Liver (tissue), 9 donors: ENCODE measurements around the gene GSTP1. TPM values are rescaled to one million over a fixed set of nuclear protein-coding genes. Genes with fewer than 3 reads are reported as not detected.

Experiments used
- DNase-seq: peaks from one replicate; pipeline ENCODE4 v3.0.0-alpha.2; 2017; ENCODE audit warnings: low spot score
- H3K27ac ChIP-seq, 2 donors: one replicate each; pipeline ENCODE4 v1.7.0; 2013; ENCODE audit warnings: inconsistent platforms in 2 of 2, low read length in 2 of 2, control low read depth in 1 of 2, low read depth in 1 of 2, mild to moderate bottlenecking in 1 of 2
- H3K27me3 ChIP-seq, 4 donors: one replicate each; pipeline versions ENCODE4 v1.6.1 to v1.7.0; 2013; ENCODE audit warnings: low read length in 3 of 4, inconsistent platforms in 1 of 4, mild to moderate bottlenecking in 1 of 4, moderate library complexity in 1 of 4; ENCODE audit not compliant: control insufficient read depth in 4 of 4, insufficient read depth in 4 of 4
- H3K36me3 ChIP-seq, 4 donors: one replicate each; pipeline versions ENCODE4 v1.6.1 to v1.7.0; 2013; ENCODE audit warnings: low read length in 3 of 4, mild to moderate bottlenecking in 3 of 4, low read depth in 1 of 4, moderate library complexity in 1 of 4; ENCODE audit not compliant: control insufficient read depth in 4 of 4, insufficient read depth in 3 of 4
- H3K4me1 ChIP-seq, 4 donors: one replicate each; pipeline versions ENCODE4 v1.6.1 to v1.7.0; 2013; ENCODE audit warnings: low read length in 3 of 4, mild to moderate bottlenecking in 3 of 4, moderate library complexity in 1 of 4; ENCODE audit not compliant: control insufficient read depth in 4 of 4, insufficient read depth in 4 of 4
- H3K4me3 ChIP-seq, 3 donors: one replicate each; pipeline versions ENCODE4 v1.6.1 to v1.7.0; 2013; ENCODE audit warnings: low read length in 3 of 3, control low read depth in 1 of 3, low read depth in 1 of 3, mild to moderate bottlenecking in 1 of 3
- H3K9ac ChIP-seq, 2 donors: one replicate each; pipeline ENCODE4 v1.7.0; 2013; ENCODE audit warnings: low read length in 2 of 2, mild to moderate bottlenecking in 2 of 2, moderate library complexity in 2 of 2, control low read depth in 1 of 2, low read depth in 1 of 2
- H3K9me3 ChIP-seq, 4 donors: one replicate each; pipeline versions ENCODE4 v1.6.1 to v1.7.0; 2013; ENCODE audit warnings: low read length in 3 of 4; ENCODE audit not compliant: control insufficient read depth in 4 of 4
- EGR1 ChIP-seq, 2 donors: IDR thresholded peaks; 2 replicates each; pipeline ENCODE4 v1.6.1; 2016 to 2018; ENCODE audit warnings: antibody characterized with exemption in 2 of 2, low read depth in 2 of 2
- FOXA1 ChIP-seq: IDR thresholded peaks from 2 replicates; pipeline ENCODE4 v1.6.1; 2016; ENCODE audit warnings: antibody characterized with exemption
- FOXA2 ChIP-seq: IDR thresholded peaks from 2 replicates; pipeline ENCODE4 v1.6.1; 2016; ENCODE audit warnings: antibody characterized with exemption
- GABPA ChIP-seq, 2 donors: IDR thresholded peaks in 1 of 2; conservative IDR thresholded peaks in 1 of 2; 2 replicates each; pipeline ENCODE4 v1.6.1; 2016; ENCODE audit warnings: antibody characterized with exemption in 2 of 2, mild to moderate bottlenecking in 1 of 2, moderate library complexity in 1 of 2
- HNF4A ChIP-seq, 2 donors: conservative IDR thresholded peaks; 2 replicates each; pipeline ENCODE4 v1.6.1; 2016; ENCODE audit warnings: antibody characterized with exemption in 2 of 2, mild to moderate bottlenecking in 2 of 2
- JUND ChIP-seq, 2 donors: IDR thresholded peaks; 2 replicates each; pipeline ENCODE4 v1.6.1; 2016; ENCODE audit warnings: antibody characterized with exemption in 2 of 2
- MAX ChIP-seq: IDR thresholded peaks from 2 replicates; pipeline ENCODE4 v1.6.1; 2016; ENCODE audit warnings: antibody characterized with exemption
- RAD21 ChIP-seq, 2 donors: IDR thresholded peaks; 2 replicates each; pipeline ENCODE4 v1.6.1; 2016; ENCODE audit warnings: antibody characterized with exemption in 2 of 2, mild to moderate bottlenecking in 2 of 2
- SP1 ChIP-seq: IDR thresholded peaks from 2 replicates; pipeline ENCODE4 v1.6.1; 2018; ENCODE audit warnings: antibody characterized with exemption, mild to moderate bottlenecking
- TAF1 ChIP-seq: conservative IDR thresholded peaks from 2 replicates; pipeline ENCODE4 v1.6.1; 2016; ENCODE audit warnings: antibody characterized with exemption, mild to moderate bottlenecking
- ZBTB33 ChIP-seq: IDR thresholded peaks from 2 replicates; pipeline ENCODE4 v1.6.1; 2016; ENCODE audit warnings: antibody characterized with exemption
- WGBS: extraction: QIAGEN DNeasy Blood & Tissue Kit; methylation state at CpG from one replicate; pipeline ENCODE4 v1.1.7; 2013; 5-methylcytosine and 5-hydroxymethylcytosine counted together
- polyA plus RNA-seq, 2 donors: library from polyadenylated mRNA; stranded (reverse) in 1 of 2; unstranded in 1 of 2; fragments of 200-250 nt in 1 of 2; fragments of >200 nt in 1 of 2; fragmentation: Nextera tagmentation in 1 of 2; extraction: Ambion mirVana in 1 of 2; gene quantifications; one replicate each; pipeline versions ENCODE4 v1.2.1 to v1.2.3, GENCODE V29; 2013 to 2015
- total RNA-seq, 2 donors: library from RNA; depleted of rRNA; stranded (reverse); fragments of >200 nt; gene quantifications; one replicate each; pipeline ENCODE4 v1.2.3, GENCODE V29; 2014
- TF ChIP-seq, protein P1 (sequence below): IDR thresholded peaks from 2 replicates; pipeline ENCODE4 v1.6.1; 2016; ENCODE audit warnings: antibody characterized with exemption, mild to moderate bottlenecking
- TF ChIP-seq, protein P2 (sequence below): fragments of 150-350 bp; IDR thresholded peaks from 2 replicates; pipeline ENCODE4 v1.5.1; 2017; ENCODE audit warnings: improper control_type of control experiment, low read depth, low read length; ENCODE audit not compliant: missing input control
- TF ChIP-seq, protein P3 (sequence below): IDR thresholded peaks from 2 replicates; pipeline ENCODE4 v1.6.1; 2016; ENCODE audit warnings: antibody characterized with exemption
- donor health status: healthy.
- donor health status: healthy.
- donor health status: healthy.
- donor health status: healthy.
- donor health status: healthy.

GSTP1 gene
- total and polyA plus RNA-seq, 4 donors = 25.6 to 228 (median 44.8) TPM

- TF ChIP-seq SP1 (no peak), MAX (no peak), RAD21 (IDR thresholded peaks at IDR 0.05) (no peak), EGR1 (IDR thresholded peaks at IDR 0.05; ENCODE audit: low read depth in 2 of 2) (no peak), GABPA (IDR thresholded peaks at IDR 0.05 in 1 of 2, conservative IDR thresholded peaks at IDR 0.05 in 1 of 2) (no peak), FOXA2 (no peak), JUND (IDR thresholded peaks at IDR 0.05) (no peak)
- TF ChIP-seq, protein P1, sequence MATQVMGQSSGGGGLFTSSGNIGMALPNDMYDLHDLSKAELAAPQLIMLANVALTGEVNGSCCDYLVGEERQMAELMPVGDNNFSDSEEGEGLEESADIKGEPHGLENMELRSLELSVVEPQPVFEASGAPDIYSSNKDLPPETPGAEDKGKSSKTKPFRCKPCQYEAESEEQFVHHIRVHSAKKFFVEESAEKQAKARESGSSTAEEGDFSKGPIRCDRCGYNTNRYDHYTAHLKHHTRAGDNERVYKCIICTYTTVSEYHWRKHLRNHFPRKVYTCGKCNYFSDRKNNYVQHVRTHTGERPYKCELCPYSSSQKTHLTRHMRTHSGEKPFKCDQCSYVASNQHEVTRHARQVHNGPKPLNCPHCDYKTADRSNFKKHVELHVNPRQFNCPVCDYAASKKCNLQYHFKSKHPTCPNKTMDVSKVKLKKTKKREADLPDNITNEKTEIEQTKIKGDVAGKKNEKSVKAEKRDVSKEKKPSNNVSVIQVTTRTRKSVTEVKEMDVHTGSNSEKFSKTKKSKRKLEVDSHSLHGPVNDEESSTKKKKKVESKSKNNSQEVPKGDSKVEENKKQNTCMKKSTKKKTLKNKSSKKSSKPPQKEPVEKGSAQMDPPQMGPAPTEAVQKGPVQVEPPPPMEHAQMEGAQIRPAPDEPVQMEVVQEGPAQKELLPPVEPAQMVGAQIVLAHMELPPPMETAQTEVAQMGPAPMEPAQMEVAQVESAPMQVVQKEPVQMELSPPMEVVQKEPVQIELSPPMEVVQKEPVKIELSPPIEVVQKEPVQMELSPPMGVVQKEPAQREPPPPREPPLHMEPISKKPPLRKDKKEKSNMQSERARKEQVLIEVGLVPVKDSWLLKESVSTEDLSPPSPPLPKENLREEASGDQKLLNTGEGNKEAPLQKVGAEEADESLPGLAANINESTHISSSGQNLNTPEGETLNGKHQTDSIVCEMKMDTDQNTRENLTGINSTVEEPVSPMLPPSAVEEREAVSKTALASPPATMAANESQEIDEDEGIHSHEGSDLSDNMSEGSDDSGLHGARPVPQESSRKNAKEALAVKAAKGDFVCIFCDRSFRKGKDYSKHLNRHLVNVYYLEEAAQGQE = no peak
- Histone ChIP-seq H3K9ac (peak overlapping the region; percentile 24 to 95), H3K9me3 (no peaks in the 10 kb centered on the region), H3K4me3 (peak overlapping the region; percentile 86 to 93 (median 87)), H3K36me3 (peaks cover 7 to 31% (median 16%) of the 10 kb centered on the region in 4 donors), H3K27ac (no peak overlapping the region), H3K27me3 (no peaks in the 10 kb centered on the region), H3K4me1 (peaks cover 10 to 24% (median 17%) of the 10 kb centered on the region in 4 donors)
- no peak for DNase-seq
- 38% methylated on average over 9 of the region's 9 CpGs for WGBS
Measured at GRCh38 chr11:67607507-67607906, 23.9 kb downstream of the GSTP1 start.

DNA sequence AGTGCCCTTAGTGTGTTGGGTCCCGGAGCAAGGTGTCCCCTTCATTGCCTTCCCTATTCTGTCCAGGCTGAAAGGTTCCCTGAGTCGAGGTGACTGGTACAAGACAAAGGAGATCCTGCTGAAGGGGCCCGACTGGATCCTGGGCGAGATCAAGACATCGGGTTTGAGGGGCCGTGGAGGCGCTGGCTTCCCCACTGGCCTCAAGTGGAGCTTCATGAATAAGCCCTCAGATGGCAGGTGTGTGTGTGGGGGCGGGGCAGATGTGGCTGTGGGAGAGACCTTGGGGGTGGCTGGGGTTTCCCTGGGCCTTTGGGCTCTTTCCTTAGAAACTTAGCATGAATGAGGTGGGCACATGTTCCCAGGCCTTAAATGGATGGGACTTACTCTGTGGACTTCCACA, 24.9 kb downstream of the GSTP1 start:
- Histone ChIP-seq H3K4me3 (no peak overlapping the region), H3K27ac (no peak overlapping the region), H3K36me3 (peaks cover 7 to 33% (median 16%) of the 10 kb centered on the region in 4 donors), H3K27me3 (no peaks in the 10 kb centered on the region), H3K9me3 (no peaks in the 10 kb centered on the region), H3K9ac (no peak overlapping the region), H3K4me1 (peaks cover 10 to 24% (median 17%) of the 10 kb centered on the region in 4 donors)
- DNase-seq = no peak
- WGBS = 95% methylated on average over 8 of the region's 8 CpGs
- TF ChIP-seq RAD21 (IDR thresholded peaks at IDR 0.05) (no peak), ZBTB33 (no peak), FOXA2 (no peak), FOXA1 (no peak), TAF1 (no peak), HNF4A (conservative IDR thresholded peaks at IDR 0.05) (no peak)
- TF ChIP-seq, protein P2, sequence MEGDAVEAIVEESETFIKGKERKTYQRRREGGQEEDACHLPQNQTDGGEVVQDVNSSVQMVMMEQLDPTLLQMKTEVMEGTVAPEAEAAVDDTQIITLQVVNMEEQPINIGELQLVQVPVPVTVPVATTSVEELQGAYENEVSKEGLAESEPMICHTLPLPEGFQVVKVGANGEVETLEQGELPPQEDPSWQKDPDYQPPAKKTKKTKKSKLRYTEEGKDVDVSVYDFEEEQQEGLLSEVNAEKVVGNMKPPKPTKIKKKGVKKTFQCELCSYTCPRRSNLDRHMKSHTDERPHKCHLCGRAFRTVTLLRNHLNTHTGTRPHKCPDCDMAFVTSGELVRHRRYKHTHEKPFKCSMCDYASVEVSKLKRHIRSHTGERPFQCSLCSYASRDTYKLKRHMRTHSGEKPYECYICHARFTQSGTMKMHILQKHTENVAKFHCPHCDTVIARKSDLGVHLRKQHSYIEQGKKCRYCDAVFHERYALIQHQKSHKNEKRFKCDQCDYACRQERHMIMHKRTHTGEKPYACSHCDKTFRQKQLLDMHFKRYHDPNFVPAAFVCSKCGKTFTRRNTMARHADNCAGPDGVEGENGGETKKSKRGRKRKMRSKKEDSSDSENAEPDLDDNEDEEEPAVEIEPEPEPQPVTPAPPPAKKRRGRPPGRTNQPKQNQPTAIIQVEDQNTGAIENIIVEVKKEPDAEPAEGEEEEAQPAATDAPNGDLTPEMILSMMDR = no peak
- TF ChIP-seq, protein P3, sequence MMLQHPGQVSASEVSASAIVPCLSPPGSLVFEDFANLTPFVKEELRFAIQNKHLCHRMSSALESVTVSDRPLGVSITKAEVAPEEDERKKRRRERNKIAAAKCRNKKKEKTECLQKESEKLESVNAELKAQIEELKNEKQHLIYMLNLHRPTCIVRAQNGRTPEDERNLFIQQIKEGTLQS = no peak
